Measurements from ENCODE around the gene OSBPL2. TPM values are rescaled to one million over a fixed set of nuclear protein-coding genes. Genes with fewer than 3 reads are reported as not detected.

Gene OSBPL2
- total RNA-seq, result 10 to 100 TPM; 91.6 to 99.5 TPM
- long read RNA-seq, full-length matches to known transcripts, result 39 of 64 reads
- long read RNA-seq, partial matches to known transcripts, result 21 of 64 reads
- long read RNA-seq, other reads (novel, unspliced or antisense), result 4 of 64 reads

GRCh38 chr20:62237801-62238568 lies at the start of gene OSBPL2:
Gene OSBPL2, plus strand, starts transcription at chr20:62238521. Its CDS starts 17,664 bp downstream, at chr20:62256185.
- ATAC-seq (peak; percentile 86), DNase-seq (peak; percentile 99)
- intact Hi-C loops (cut with DNase I, micrococcal nuclease), result no loop called here

DNA sequence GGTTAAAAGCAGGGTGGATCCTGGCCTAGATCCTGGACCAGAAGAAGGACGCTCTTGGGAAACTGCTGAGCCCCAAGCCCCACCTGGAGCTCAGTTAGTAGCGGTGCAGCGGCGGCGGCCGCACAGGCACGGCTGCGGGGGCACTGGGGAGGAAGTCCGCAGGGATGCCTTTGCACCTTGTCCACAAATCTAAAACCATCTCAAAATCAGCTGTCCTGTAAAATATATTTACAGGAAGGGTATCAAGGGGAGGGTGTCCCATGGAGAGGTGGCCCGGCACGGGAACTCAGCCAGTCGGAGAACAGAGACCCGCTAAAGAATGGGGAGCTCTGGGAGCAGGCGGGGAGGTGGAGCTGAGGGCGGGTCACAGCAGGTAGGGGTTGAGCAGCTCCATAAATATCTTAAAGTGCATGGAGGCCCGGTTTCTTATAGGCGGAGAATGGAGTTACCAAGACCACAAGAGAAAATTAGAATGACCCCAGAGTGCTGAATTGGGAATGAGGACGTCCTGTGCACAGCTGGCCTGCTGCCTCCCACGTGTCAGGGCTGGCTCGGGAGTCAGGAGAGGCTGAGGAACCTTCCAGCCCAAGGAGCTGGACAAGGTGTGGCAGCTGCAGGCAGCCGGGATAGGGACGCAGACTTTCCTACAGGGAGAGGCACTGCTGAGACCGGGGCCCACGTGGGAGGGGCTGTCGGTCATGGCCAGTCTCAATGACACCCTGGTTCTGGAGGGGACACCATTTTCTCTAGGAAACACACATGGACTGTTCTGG lies 47.5 kb upstream of the OSBPL2 start:
- ATAC-seq (no peak), DNase-seq (no peak)
- intact Hi-C loops (cut with DNase I, micrococcal nuclease), result no loop called here

DNA sequence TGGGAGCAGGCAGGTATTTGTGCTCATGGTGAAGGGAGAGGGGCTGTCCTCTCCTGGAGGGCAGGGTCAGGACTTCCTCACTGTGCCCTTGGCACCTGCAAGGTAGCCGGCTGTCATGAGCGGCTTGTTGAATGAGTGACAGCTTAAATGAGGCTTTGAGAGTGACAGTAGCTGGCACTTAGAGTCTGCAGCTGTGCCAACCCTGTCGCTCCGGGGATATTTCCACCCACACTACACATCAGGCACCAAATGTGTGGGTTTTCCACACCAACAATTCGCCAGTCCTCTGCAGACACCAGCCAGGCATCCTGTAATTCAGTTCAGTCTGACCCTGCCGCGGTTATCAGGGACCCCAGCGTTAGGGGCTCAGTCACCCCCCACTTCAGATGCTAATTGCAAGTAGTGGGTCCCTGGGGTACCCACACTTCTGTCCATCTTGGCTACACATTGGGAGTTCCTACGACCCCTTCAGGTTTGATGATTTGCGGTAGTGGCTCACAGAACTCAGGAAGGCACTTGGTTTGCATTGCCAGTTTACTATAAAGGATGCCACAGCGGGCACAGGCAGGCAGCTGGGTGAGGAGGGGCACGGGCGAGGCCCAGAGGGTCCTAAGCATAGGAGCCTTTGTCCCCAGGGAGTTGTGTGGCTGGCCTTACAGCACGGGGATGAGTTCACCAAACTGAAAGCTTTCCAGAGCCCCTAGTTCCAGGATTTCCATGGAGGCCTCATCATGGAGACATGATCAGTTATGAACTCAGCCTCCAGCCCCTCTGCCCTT lies 46.4 kb upstream of the OSBPL2 start:
- DNase-seq (no peak), ATAC-seq (no peak)
- intact Hi-C loops (cut with DNase I, micrococcal nuclease), result no loop called here

DNA sequence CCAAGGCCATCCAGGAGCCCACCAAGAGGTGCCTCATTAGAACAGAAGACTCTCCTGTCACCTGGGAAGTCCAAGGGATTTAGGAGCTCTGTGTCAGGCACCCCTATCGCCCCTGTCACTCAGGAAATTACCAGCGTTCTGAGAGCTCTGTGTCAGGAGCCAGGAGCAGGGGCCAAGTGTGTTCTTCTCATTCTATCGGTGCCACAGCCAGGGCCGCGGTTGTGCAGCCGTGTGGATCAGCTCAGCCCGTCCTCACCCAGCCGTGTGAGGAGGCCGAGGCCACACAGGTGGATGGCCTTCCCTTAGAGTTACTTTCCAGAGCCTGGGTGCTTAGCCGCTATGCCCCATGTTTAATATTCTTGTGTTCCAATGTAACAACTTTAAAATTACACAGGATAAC lies 45.7 kb upstream of the OSBPL2 start:
- intact Hi-C loops (cut with DNase I, micrococcal nuclease), result no loop called here
- DNase-seq (no peak), ATAC-seq (no peak)

GRCh38 chr20:62193079-62194025 lies 45.0 kb upstream of the OSBPL2 start:
- DNase-seq (no peak), ATAC-seq (no peak)
- intact Hi-C loops (cut with DNase I, micrococcal nuclease), result no loop called here

- DNase-seq (no peak), ATAC-seq (no peak)
- intact Hi-C loops (cut with DNase I, micrococcal nuclease), result no loop called here
Measured at GRCh38 chr20:62195075-62195405, 43.3 kb upstream of the OSBPL2 start.

DNA sequence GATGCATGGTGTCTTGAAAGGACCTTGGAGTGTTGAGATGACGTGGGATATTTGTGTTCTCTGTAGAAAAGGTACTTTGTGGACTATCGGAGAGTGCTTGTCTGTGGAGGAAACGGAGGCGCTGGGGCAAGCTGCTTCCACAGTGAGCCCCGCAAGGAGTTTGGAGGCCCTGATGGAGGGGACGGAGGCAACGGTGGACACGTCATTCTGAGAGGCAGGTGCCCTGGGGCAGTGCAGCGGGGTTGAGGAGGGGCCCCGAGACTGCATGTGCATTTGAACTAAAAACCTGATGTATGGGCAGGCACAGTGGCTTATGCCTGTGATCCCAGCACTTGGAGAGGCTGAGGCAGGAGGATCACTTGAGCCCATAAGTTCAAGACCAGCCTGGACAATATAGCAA lies 42.6 kb upstream of the OSBPL2 start:
- intact Hi-C loops (cut with DNase I, micrococcal nuclease), result no loop called here
- DNase-seq, result no peak
- ATAC-seq, result no peak

DNA sequence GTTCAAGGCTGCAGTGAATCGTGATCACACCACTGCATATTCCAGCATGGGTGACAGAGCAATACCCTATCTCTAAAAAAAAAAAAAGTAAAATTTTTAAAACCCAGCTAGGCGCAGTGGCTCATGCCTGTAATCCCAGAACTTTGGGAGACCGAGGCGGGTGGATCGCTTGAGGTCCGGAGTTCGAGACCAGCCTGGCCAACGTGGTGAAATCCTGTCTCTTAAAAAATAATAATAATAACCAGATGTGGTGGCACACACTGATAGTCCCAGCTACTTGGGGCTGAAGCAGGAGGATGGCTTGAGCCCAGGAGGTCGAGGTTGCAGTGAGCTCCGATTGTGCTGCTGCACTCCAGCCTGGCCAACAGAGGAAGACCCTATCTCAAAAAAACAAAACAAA lies 42.0 kb upstream of the OSBPL2 start:
- intact Hi-C loops (cut with DNase I, micrococcal nuclease), result no loop called here
- DNase-seq (no peak), ATAC-seq (no peak)

- no peak for DNase-seq
- intact Hi-C loops (cut with DNase I, micrococcal nuclease), result no loop called here
- ATAC-seq, result no peak
Measured at GRCh38 chr20:62197311-62197710, 41.0 kb upstream of the OSBPL2 start.

- no peak for DNase-seq
- ATAC-seq, result no peak
- intact Hi-C loops (cut with DNase I, micrococcal nuclease), result no loop called here
Measured at GRCh38 chr20:62197801-62198200, 40.5 kb upstream of the OSBPL2 start.

GRCh38 chr20:62198496-62198895 lies 39.8 kb upstream of the OSBPL2 start:
- DNase-seq, result no peak
- intact Hi-C loops (cut with DNase I, micrococcal nuclease), result no loop called here
- no peak for ATAC-seq

- ATAC-seq, result no peak
- intact Hi-C loops (cut with DNase I, micrococcal nuclease), result no loop called here
Measured at GRCh38 chr20:62198931-62199330, 39.4 kb upstream of the OSBPL2 start.

GRCh38 chr20:62200491-62201172 lies 37.7 kb upstream of the OSBPL2 start:
- intact Hi-C loops (cut with DNase I, micrococcal nuclease), result no loop called here
- DNase-seq (no peak), ATAC-seq (no peak)

More at GRCh38 chr20:62198931-62199330, 39.4 kb upstream of the OSBPL2 start:
- DNase-seq, result no peak

- no peak for DNase-seq
- intact Hi-C loops (cut with DNase I, micrococcal nuclease), result no loop called here
- no peak for ATAC-seq
Measured at GRCh38 chr20:62201173-62202082, 36.9 kb upstream of the OSBPL2 start.

GRCh38 chr20:62202083-62202395 lies 36.3 kb upstream of the OSBPL2 start:
- ATAC-seq, result no peak
- intact Hi-C loops (cut with DNase I, micrococcal nuclease), result no loop called here
- no peak for DNase-seq

GRCh38 chr20:62202676-62203377 lies 35.5 kb upstream of the OSBPL2 start:
- intact Hi-C loops (cut with DNase I, micrococcal nuclease), result no loop called here
- ATAC-seq (no peak), DNase-seq (no peak)
